Activated T-cell treated with anti-CD3 and anti-CD28 coated beads, Interleukin-2, amount 50 U/mL, for 24 hours (primary cell): ENCODE measurements around the gene PLOD2.
"Not testable (repeated sequence)": the region's sequence is repeated elsewhere in the genome, so short reads cannot be mapped to it uniquely, and the experiment has no call there.

Experiments
- DNase-seq: peaks from one replicate; pipeline ENCODE4 v3.0.0-alpha.2; 2020
- H3K27ac Mint-ChIP-seq: 2 replicates; pipeline ENCODE4 v1.8.0; 2020; ENCODE audit warnings: mild to moderate bottlenecking, mixed read lengths
- H3K27me3 Mint-ChIP-seq: 2 replicates; pipeline ENCODE4 v1.8.0; 2020; ENCODE audit warnings: mixed read lengths
- H3K36me3 Mint-ChIP-seq: 2 replicates; pipeline ENCODE4 v1.8.0; 2020; ENCODE audit warnings: low read depth, mixed read lengths
- H3K4me1 Mint-ChIP-seq: 2 replicates; pipeline ENCODE4 v1.8.0; 2020; ENCODE audit warnings: low read depth, mixed read lengths
- H3K4me3 Mint-ChIP-seq: 2 replicates; pipeline ENCODE4 v1.8.0; 2020; ENCODE audit warnings: mild to moderate bottlenecking, moderate library complexity, mixed read lengths
- H3K9me3 Mint-ChIP-seq: 2 replicates; pipeline ENCODE4 v1.8.0; 2020; ENCODE audit warnings: mixed read lengths

PLOD2 gene

DNA sequence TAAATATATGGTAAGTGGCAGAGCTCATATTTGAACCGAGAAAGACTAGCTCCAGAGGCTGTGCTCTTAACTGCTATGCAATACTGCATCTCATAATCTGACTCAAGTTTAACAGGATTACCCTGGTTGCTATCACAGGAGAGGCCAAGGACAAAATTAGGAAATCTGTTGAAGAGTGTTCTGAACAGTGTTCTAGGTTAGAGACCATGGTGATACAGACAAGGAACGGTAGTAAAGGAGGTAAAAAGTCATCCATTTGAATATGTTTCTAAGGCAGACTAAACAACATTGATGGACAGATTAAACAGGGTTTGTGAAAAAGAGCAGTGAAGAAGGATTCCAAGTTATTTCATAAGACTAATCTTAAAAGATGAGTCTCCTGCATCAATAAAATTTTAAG lies 22.1 kb downstream of the PLOD2 start:
- H3K36me3 Mint-ChIP-seq: no peaks in the 10 kb centered on the region
- no peaks in the 10 kb centered on the region for H3K27me3 Mint-ChIP-seq
- DNase-seq: no peak
- H3K27ac Mint-ChIP-seq: no peak overlapping the region
- H3K4me3 Mint-ChIP-seq: no peak overlapping the region
- H3K9me3 Mint-ChIP-seq: no peaks in the 10 kb centered on the region
- H3K4me1 Mint-ChIP-seq: no peaks in the 10 kb centered on the region

DNA sequence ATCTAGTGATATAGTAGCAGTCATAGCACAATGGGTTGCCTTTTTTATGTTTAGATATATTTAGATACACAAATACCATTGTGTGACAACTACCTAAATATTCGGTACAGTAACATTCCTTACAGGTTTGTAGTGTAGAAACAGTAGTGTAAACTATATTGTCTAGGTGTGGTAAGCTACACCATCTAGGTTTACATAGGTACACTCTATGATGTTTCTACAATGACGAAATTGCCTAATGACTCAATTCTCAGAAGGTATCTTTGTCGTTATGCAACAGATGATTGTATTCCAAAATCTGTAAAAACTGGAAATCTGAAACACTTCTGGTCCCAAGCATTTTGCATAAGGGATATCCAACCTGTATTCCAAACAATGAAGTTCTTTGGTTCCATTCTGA lies 24.3 kb downstream of the PLOD2 start:
- DNase-seq: no peak
- H3K27ac Mint-ChIP-seq: no peak overlapping the region
- no peaks in the 10 kb centered on the region for H3K4me1 Mint-ChIP-seq
- no peaks in the 10 kb centered on the region for H3K9me3 Mint-ChIP-seq
- H3K4me3 Mint-ChIP-seq: no peak overlapping the region
- no peaks in the 10 kb centered on the region for H3K27me3 Mint-ChIP-seq
- no peaks in the 10 kb centered on the region for H3K36me3 Mint-ChIP-seq

GRCh38 chr3:146134348-146135117 lies 26.5 kb downstream of the PLOD2 start:
- Mint-ChIP-seq H3K27ac (no peak overlapping the region), H3K27me3 (no peaks in the 10 kb centered on the region), H3K9me3 (no peaks in the 10 kb centered on the region), H3K4me1 (no peaks in the 10 kb centered on the region), H3K4me3 (no peak overlapping the region), H3K36me3 (no peaks in the 10 kb centered on the region)
- DNase-seq: no peak

- Mint-ChIP-seq H3K36me3 (no peaks in the 10 kb centered on the region), H3K4me3 (no peak overlapping the region), H3K27ac (no peak overlapping the region), H3K27me3 (no peaks in the 10 kb centered on the region), H3K4me1 (no peaks in the 10 kb centered on the region), H3K9me3 (no peaks in the 10 kb centered on the region)
- no peak for DNase-seq
These were observed 27.5 kb downstream of the PLOD2 start for GRCh38 chr3:146133441-146133840.

DNA sequence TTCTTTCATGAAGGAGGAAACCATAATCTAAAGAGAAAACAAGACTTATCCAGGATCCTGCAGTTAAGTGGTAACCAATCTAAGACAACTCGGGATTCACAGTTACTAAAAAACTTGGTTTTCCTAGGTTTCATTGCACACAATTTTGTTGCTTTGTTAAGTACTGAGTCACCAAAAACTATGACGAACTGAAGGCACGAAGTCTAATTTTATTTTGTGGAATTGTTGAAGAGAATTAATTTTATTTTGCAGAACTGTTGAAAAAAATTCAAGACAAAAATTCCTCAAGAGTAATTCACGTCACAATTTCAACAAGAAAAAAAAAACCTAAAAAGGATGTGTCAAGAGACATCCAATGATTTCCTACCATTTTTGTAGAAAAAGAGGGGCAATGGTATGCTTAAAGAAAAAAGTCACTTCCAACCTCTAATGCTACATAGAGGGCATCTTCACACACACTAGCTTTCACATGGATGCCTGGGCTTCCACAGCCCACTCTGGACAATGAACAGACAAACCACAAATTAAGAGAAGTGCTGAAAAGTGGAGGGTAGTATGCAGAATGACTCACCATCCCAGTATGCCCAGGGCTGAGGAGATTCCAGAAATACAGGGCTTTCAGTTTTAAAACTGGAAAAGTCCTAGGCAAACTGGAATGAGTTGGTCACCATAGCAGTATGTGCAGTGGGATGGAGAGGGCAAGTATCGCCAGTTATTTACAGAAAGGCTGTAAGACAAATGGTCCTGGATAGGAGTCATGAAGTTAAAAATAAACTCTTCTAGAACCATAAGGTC lies 29.2 kb downstream of the PLOD2 start:
- no peak overlapping the region for H3K4me3 Mint-ChIP-seq
- H3K9me3 Mint-ChIP-seq: no peaks in the 10 kb centered on the region
- no peak for DNase-seq
- no peaks in the 10 kb centered on the region for H3K4me1 Mint-ChIP-seq
- no peak overlapping the region for H3K27ac Mint-ChIP-seq
- no peaks in the 10 kb centered on the region for H3K36me3 Mint-ChIP-seq
- no peaks in the 10 kb centered on the region for H3K27me3 Mint-ChIP-seq

- no peaks in the 10 kb centered on the region for H3K36me3 Mint-ChIP-seq
- peaks cover 2% of the 10 kb centered on the region for H3K9me3 Mint-ChIP-seq
- no peak overlapping the region for H3K27ac Mint-ChIP-seq
- no peaks in the 10 kb centered on the region for H3K27me3 Mint-ChIP-seq
- H3K4me3 Mint-ChIP-seq: no peak overlapping the region
- no peaks in the 10 kb centered on the region for H3K4me1 Mint-ChIP-seq
- no peak for DNase-seq
These were observed 30.1 kb downstream of the PLOD2 start for GRCh38 chr3:146130881-146131371.

GRCh38 chr3:146129750-146130149 lies 31.2 kb downstream of the PLOD2 start:
- DNase-seq: no peak
- Mint-ChIP-seq H3K27me3 (no peaks in the 10 kb centered on the region), H3K4me3 (no peak overlapping the region), H3K4me1 (no peaks in the 10 kb centered on the region), H3K9me3 (peaks cover 2% of the 10 kb centered on the region), H3K36me3 (no peaks in the 10 kb centered on the region), H3K27ac (no peak overlapping the region)

DNA sequence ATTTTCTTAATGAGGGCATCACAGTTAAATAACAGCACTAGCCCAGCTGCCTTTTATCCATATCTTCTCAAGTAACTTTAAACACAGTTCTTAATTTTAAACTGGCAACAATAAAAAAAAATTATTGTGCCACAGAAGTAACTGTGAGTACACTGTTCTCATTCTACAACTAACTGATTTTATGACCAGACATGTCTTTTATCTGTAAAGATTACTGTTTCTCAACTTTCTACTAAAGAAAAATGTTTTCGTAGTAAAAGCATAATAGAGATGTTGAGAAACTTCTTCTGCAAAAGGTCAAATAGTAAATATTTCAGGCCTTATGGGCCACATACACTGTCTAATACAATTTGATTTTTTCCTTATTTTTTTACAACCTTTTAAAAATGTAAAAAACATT lies 32.0 kb downstream of the PLOD2 start:
- Mint-ChIP-seq H3K9me3 (peaks cover 2% of the 10 kb centered on the region), H3K27ac (no peak overlapping the region), H3K36me3 (no peaks in the 10 kb centered on the region), H3K27me3 (no peaks in the 10 kb centered on the region), H3K4me3 (no peak overlapping the region), H3K4me1 (no peaks in the 10 kb centered on the region)
- DNase-seq: no peak

DNA sequence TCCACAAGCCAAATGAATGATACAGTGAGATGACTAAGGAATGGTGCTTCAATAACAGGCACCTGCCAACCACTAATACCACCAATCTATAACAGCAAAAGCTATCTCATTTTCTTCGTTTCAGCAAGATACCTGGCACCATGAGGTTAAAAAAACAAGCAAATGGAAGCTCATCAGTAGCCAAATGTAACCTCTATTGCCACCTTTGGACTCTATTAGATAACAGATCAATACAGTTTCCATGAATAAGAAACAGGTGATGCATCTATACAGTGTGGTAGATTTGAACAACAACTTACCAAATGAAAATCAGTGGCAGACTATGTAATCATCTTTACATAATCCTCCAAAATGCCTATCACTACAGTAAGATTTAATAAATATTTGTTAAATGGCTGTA lies 32.8 kb downstream of the PLOD2 start:
- Mint-ChIP-seq H3K27ac (no peak overlapping the region), H3K9me3 (peaks cover 2% of the 10 kb centered on the region), H3K27me3 (no peaks in the 10 kb centered on the region), H3K36me3 (no peaks in the 10 kb centered on the region), H3K4me1 (no peaks in the 10 kb centered on the region), H3K4me3 (no peak overlapping the region)
- no peak for DNase-seq

DNA sequence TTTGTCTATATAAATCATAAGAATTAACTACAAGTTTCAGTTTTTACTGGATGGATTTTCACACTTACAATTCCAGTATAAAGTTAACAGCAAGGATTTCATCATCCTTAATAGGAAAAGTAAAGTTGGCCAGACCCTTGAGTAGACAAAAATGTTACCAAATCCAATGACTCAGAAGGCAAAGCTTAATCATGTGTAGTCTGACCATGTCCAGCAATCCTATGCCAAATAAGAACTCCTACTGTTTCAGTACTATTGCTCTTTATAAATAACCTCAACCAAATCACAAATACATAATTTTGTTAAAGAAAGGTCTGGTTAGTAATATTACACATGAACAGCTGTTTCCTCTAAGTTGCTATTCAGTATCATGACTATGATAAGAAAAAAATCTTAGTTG lies 35.0 kb downstream of the PLOD2 start:
- DNase-seq: no peak
- Mint-ChIP-seq H3K4me3 (no peak overlapping the region), H3K27ac (no peak overlapping the region), H3K36me3 (no peaks in the 10 kb centered on the region), H3K27me3 (no peaks in the 10 kb centered on the region), H3K9me3 (peaks cover 7% of the 10 kb centered on the region), H3K4me1 (no peaks in the 10 kb centered on the region)

- Mint-ChIP-seq H3K4me3 (no peak overlapping the region), H3K4me1 (no peaks in the 10 kb centered on the region), H3K27ac (no peak overlapping the region), H3K36me3 (no peaks in the 10 kb centered on the region), H3K9me3 (peaks cover 8% of the 10 kb centered on the region), H3K27me3 (no peaks in the 10 kb centered on the region)
- DNase-seq: no peak
These were observed 36.7 kb downstream of the PLOD2 start for GRCh38 chr3:146124126-146124801.

DNA sequence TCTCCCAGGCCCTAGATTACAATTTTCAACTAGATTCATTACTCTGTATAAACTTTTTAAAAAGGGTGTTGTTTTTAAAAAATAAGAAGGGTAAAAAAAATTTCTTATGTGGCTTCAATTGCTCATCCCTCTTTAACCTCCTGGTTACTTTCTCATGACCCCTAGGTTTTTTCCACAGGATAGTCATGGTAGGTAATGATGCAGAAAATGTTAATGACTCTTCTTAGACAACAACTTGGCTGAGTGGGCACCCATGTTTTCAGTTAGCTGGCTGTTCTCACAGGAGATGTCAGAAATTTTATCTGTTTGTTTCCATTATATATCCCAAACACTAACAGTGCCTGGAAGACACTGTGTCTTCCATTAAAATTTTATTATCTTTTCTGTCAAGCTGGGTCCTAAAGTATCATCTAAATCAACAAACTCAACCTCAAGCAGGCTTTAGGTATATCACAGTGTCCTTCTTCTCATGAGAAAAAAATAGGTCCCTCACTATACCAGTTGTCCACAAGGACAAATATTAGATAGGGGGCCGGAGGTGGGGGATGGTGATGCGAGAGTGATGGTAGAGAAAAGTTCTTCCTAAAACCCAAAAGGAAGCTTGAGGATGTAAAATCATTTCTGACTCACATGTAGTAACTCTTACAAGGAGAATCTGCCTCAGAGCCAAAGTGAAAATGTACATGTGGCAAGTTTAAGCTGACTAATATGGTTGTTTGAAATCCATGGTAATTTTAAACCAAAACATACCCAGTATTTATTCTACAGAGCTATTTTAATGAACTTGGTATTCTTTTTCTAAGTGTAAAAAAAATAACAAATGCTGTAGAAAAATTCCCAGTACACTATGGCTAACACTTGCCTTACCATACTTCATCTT lies 43.3 kb downstream of the PLOD2 start:
- H3K4me3 Mint-ChIP-seq: no peak overlapping the region
- peaks cover 28% of the 10 kb centered on the region for H3K9me3 Mint-ChIP-seq
- H3K27me3 Mint-ChIP-seq: no peaks in the 10 kb centered on the region
- no peaks in the 10 kb centered on the region for H3K36me3 Mint-ChIP-seq
- DNase-seq: no peak
- no peak overlapping the region for H3K27ac Mint-ChIP-seq
- no peaks in the 10 kb centered on the region for H3K4me1 Mint-ChIP-seq

DNA sequence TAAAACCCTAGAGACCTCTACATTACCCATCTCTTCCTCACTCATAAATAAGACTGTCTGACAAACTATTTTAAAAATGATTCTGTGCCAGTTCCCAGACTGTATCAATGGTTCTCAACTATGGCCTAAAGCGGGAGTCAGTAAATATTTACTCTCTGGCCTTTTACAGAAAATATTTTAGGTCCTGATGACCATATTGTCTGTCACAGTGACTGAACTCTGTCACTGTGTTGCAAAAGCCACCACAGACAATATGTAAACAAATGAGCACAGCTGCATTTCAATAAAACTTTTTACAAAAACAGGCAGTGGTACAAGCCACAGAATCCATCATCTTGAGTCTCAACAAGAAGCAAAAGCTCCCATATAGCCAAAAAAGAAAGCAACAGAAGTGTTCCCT lies 45.4 kb downstream of the PLOD2 start:
- H3K4me3 Mint-ChIP-seq: no peak overlapping the region
- no peaks in the 10 kb centered on the region for H3K4me1 Mint-ChIP-seq
- H3K9me3 Mint-ChIP-seq: peaks cover 28% of the 10 kb centered on the region
- no peaks in the 10 kb centered on the region for H3K36me3 Mint-ChIP-seq
- no peak for DNase-seq
- no peaks in the 10 kb centered on the region for H3K27me3 Mint-ChIP-seq
- H3K27ac Mint-ChIP-seq: no peak overlapping the region

GRCh38 chr3:146113804-146114203 lies 47.2 kb downstream of the PLOD2 start:
- H3K4me3 Mint-ChIP-seq, H3K36me3 Mint-ChIP-seq, H3K4me1 Mint-ChIP-seq, H3K27ac Mint-ChIP-seq, DNase-seq, H3K27me3 Mint-ChIP-seq: not testable (repeated sequence)
- peaks cover 24% of the 10 kb centered on the region for H3K9me3 Mint-ChIP-seq
